M059J (cell line): ENCODE results near the gene CCDC85C. TPM values are rescaled to one million over a fixed set of nuclear protein-coding genes. Genes with fewer than 3 reads are reported as not detected.

ENCODE experiments used
- DNase-seq: peaks from one replicate; pipeline ENCODE4 v3.0.0-alpha.2; 2012; ENCODE audit warnings: low read depth
- total RNA-seq: library from RNA; depleted of rRNA; stranded (reverse); fragments of >200 nt; shearing (Covaris generic); gene quantifications from 2 replicates; pipeline ENCODE4 v1.2.3, GENCODE V29; 2014

The CCDC85C gene
- total RNA-seq, 1 experiment from 2014 or later = 16.2 TPM

DNA sequence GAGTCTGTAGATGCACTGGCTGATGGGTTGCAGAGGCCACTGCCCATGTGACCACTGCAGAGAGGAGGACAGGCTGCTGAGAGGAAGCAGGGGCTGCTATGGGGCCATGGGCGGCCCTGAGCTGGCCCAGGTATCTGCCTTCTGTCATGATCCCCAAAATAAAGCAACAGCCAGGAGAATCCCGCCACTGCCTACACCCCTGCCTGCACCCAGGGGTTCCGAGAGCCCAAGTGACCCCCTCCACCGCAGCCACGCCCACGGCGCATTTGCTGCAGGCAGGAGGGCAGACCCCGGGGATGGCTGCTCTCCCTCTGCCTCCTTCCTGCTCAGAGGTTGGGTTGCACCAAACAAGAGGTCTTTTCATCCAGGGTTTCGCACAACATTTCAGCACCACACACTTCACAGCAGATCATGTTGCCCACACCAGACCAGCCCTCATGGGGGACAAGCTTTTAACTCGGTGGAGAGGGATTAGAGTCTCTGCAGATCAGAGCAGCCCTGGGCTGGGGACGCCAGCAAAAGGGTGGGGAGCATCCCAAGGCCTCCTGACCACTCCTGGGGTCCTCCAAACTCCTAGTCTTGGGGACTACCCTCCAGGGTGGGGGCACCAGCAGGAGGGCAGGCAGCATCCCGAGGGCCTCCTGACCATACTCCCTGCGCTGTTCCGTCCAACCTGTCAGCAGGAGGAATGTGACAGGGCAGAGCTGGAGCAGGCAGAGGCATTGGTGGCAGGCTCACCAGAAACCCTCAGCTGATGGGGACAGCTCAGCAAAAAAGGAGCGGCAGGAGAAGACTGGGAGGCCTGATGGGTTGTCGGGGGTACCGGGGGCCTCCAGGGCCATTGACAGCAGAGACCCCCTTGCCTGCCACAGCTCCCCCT, 14.1 kb downstream of the CCDC85C start:
- DNase-seq = no peak

DNA sequence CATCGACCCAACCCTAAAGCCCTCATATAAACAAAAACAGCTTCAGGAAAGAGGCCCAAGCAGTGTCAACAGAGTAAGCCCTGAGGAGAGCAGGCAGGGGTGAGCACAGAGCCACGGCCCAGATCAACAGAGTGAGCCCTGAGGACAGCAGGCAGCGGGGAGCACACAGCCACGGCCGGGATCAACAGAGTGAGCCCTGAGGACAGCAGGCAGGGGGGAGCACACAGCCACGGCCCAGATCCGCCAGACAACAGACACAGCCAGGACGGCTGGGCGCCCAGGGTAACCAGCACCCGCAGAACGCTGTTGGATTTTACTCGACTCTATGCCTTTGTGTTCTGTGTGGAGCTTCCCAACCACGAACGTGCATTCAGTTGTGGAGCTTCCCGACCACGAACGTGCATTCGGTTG, 15.0 kb downstream of the CCDC85C start:
- no peak for DNase-seq

DNA sequence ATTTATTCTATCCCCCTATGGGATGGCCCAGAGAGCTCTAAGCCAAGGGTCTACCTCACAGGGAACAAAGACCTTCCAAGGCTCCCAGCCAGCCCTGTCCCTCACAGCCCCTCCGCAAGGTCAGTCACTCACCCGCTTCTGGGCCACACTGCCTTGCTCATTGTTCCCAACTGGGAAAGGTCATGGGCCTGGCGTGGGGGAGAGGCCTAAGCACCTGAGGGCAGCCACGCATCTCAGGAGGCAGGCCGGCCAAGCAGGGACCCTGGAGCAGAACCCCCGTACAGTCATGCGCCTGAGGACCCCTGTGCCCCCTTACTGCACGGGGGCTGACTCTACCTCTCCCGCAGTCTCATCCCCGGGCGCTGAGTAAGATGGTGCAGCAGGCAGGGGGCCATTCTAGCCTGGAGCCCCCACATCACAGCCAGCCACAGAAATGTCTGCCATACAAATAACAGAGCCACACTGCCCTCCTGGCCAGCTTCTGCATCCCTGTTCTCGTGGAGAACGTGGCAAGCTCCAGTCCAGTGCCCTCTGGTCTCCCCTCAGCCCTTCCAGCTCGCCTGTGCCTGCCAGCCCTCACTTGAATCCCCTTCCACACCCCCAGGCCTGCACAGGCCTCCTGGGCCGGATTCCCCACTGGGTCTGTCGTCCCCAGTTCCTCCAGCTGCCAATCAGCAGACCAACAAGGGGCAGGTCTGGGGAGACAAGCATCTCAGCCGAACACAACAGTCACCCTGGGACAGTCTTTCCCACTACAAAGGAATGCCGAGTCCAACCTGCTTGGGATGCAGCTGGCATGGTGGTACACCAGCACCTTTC, 16.3 kb downstream of the CCDC85C start:
- no peak for DNase-seq

DNA sequence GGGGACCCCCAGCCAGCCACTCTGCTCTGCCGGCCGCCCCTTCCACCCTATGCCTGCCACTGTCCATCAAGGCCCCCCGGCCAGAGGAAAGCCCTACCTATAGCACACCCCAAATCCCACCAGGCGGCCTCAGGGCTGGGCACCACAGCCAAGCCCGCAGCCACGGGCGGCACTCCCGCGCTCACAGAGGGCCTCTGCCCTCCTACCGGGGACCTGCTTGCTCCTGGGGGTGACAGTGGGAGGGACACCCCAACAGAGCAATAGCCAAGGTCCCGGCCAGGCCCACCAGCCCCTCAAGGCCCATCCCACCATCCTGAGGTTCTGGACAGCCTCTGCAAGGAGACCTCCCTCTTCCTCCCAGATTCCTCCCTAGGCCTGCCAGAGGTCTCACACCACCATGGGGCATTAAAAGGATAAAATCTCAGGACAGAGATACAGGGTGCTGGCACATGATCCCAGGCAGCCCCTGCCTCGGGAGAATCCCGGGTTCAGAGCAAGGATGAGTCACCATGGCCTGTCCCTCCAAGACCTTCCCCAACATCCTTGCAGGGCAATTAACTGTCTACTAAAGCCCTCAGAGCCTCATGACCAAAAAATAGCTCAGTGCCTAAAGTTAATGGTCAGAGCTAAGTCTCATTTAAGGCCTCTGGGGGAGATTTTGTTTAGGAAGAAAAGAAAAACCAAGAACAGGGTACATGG, 17.1 kb downstream of the CCDC85C start:
- peak; percentile 55 for DNase-seq

DNA sequence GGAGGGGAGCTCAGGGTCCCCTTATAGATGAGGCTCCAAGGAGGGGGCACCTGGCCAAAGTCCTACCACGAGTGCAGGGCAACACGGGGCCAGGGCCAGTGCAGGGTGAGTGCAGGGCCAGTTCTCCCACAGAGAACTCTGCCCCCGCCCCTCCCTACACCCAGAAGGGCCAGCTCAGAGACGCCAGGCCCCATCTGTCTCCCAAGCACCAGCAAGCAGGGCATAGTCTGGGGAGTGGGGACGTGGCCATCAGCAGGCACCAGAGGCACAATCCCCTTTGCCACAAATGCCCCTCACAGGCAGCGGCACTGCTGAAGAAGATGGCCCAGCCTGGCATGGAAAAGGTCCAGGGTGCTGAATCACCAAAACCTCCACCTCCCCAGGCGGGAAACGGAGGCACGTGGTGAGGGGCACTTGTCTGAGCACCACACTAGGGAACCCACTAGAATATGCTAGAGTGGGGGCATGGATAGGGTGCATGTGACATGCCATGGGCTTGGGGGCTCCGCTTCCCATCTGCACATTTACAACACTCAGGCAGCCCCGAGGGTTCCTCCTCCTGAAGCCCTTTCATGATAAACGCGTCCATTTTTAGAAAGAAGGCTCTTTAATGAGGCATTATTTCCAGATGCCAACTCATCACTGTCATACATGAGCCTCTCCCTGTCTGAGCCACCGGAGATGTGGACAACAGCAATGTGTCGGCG, 17.8 kb downstream of the CCDC85C start:
- DNase-seq = no peak

DNA sequence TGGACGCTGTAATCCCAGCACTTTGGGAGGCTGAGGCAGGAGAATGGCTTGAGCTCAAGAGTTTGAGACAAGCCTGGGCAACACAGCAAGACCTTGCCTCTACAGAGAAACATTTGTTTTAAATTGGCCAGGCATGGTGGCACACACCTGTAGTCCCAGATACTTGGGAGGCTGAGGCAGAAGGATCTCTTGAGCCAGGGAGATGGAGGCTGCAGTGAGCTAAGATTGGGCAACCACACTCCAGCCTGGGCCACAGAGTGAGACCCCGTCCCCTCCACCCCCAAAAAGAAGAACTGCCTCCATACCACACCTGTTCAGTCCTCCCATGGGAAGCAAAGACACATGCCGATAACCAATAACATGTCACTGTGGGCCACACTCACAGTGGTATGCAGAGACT, 19.2 kb downstream of the CCDC85C start:
- no peak for DNase-seq

DNA sequence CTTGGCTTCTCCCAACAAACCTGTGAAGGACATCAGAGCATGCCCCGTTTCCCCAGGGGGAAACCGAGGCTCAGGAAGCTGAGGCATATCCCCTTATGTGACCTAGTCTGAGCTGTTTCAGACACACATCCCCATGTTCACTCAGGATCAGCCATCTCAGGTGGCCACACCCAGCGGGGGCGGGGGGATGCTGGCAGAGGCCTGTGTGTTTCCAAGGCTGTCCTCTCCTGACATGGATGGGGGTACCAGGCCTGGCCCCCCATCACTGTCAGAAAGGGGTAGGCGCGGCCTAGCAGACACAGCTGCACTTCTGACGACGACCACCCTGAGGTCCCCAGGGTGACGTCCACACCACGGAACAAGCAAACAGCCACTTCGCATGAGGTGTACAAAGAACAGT, 22.1 kb downstream of the CCDC85C start:
- no peak for DNase-seq

DNA sequence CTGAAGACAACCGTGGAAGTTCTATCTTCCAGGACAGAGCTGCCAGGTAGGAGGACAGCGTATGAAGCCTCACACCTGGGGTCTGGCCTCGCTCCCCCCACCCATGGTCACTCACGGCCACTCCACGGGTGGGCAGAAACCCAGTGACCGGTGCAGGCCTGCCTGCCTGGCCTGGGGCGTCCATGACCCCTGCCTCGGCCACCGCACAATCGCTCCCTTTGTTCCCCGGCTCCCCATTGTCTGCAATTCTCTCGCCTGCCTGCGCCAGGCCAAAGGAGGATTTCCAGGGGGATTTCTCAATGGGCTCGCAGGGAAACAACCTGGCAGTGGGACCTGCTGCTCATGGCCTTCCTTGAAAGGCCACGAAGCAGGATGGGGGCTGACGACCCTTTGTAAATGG, 22.6 kb downstream of the CCDC85C start:
- DNase-seq = no peak

DNA sequence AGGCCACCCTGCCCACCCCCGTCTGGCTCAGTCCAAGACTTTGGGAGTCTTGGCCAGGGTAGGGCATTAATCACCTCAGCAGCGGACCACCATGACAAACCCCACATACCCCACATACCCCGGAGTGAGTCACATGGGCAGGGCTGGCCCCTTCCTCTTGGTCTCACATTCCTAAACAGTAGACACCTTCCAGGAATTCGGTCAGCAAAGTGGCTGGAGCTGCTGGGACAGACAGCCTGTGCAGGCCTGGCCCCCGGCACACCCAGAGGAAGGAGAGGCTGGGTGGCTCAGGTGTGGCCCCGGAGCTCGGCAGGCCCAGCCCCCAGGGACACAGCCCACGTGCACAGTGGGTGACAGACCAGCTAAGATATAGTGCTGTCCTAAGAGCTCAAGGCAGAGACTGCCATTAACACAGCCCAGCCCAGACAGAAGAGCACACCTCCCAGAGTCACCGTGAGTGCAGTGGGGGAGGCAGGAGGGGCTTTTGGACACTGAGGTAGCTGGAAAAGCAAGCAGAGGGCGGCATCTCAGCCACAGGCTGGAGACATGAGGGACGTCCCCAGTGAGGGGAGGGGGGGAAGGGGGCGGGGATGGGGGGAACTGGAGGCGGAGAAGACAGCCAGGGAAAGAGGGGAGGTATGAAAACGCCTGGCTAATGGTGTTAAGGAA, 24.0 kb downstream of the CCDC85C start:
- peak; percentile 80 for DNase-seq

DNA sequence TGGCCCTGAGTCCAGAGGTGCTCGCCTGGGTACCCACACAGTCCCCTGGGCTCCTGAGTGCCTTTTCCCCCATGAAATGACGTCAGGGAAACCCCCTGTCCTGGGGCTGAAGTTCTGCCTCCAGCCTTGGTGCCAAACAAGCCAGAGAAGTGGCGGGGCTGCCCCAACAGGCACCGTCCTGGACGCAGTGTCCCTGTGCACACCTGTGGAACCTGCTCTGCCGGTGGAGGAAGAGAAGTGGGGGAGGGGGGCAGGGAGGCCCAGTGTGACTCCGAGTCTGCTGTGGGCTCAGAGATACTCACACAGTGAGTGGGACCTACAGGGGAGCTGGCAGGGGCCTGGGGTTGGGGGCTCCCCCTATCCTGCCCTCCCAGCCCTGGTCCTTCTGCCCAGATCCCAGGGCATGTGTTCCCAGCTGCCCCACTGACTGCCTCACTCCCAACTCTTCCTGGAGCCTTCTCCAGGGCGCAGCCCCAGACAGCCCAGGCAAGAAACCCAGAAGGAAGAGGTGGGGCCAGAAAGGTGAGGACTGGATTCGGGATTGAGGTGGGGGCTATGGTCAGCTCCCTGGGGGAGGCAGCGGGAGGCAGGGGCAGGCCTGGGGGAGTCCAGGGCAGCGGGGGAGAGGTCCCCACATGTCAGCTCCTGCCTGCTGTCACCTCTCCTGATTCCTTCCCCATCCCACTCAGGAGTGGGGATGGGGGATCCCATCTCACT, 24.7 kb downstream of the CCDC85C start:
- DNase-seq = no peak

DNA sequence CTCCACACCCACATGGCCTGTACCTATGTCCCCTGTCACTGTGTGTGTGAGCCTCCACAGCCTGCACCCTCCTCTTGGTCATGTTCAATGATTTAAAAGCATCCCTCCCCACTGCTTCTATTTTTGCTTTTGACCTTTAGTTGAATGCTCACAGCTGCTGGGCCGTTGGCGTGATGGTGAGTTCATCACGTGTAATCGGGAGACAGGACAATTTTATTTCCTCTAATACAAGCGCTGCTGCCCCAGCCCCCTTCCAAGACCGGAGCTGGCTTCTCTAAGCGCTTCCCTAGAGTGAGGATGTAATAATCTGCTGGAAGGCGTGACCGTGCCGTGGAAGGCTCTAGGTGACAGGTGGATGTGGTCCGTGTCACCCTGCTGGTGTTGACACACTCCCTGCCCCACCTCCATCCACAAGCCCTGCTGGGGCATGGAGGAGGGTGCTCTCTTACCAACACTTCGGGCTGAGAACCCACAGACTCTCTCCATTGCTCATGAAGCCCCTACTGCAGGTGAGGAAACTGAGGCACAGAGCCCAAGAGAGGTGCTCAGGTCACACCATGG, 25.4 kb downstream of the CCDC85C start:
- no peak for DNase-seq

DNA sequence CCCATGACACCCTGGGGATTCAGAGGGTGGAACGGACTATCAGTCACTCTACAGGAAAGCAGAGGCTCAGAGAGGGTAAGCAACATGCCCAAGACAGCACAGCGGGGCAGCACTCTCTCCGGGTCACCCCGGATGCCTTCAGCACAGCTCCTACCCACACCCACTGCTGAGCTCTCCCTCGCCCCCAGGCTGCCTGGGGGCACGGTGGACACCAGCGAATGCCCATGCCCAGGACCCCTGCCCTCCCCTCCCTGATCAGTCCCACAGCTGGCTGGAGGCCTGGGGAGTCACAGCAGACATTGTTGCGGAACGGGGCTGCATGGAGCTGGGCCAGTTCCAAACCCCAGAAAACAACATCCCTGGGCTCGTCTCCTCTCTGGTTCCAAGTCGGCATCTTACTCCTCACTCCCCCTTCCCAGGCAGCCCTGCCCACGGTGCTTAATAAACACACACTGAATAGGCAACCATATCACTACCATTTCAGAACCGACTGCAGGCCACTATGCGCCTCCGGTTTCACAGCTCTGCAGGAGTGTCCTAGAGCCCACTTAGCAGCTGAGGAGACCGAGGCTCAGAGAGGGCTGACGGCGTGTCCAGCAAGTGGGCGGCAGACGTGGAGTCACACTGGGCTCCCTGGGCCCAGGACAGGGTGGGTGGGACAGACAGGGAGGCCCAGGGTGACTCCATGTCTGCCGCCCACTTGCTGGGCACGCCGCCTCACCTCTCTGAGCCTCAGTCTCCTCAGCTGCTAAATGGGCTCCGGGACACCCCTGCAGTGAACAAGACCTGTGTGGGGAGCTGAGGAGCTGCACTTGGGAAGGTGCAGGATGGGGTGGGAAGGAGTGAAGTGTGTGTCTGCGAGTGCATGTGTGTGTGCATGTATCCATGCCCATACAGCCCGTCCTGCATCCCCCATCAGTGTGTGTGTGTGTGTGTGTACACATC, 27.0 kb downstream of the CCDC85C start:
- no peak for DNase-seq

DNA sequence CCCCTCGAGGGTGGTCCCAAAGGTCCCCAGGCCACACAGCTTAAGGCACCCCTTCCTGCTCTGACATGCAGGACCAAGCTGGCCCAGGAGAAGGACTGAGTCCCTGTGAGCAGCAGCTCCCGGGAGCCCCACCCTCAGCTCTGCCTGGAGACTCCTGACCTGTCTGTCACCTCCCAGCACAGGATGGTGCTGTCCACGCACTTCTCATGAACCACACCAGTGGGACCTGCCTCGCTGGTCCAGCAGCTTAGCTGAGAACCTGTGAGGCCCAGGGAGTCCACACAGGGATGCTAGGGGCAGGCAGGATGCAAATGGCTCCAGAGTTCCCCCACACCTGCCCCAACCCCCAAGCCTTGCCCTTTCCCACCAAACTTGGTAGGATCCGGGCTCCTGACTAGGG, 27.7 kb downstream of the CCDC85C start:
- DNase-seq = peak; percentile 28

DNA sequence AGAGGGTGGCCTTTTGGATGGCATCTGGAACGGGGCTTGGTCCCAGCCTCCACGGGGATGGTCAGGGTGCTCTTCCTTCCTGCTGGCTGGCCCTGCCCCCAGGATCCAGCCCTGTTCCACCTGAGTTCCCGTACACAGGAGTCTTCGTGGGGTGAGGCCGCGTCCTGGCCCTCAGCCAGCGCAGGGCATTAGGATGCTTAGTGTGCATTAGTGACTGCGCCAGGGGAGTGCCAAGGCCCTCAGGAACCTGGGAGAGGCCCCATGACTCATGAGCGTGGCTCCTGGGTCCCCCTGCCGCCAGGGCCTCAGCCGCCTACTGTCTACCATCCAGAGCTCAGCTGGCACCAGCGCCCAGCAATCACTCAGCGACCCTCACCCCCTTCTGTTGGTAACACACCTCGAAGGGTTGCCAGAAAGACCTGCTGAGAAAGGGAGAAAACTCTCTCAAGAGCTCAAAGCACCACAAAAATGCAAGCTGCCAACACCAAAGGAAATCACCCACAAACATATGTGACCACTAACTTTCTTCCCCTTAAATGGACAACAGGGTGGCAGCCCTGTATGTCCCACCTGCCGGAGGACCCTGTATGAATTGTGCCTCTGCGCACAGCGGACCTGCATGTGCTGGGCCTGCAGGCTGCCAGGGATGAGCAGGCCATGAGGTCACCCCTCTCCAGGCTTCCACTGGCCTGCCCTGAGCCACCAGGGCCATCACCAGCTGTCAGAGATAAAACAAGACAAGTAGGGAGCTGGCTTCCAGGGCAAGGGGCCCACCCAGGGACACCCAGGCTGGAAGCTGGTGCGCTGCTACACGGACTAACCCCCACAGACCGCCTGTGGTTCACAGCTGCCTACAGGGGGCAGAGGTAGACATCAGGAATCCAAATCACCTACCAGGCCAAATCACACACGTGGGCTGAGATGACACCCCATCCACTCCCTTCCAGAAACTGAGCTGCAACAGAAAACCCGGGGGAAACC, 28.7 kb downstream of the CCDC85C start:
- DNase-seq = peak; percentile 80

DNA sequence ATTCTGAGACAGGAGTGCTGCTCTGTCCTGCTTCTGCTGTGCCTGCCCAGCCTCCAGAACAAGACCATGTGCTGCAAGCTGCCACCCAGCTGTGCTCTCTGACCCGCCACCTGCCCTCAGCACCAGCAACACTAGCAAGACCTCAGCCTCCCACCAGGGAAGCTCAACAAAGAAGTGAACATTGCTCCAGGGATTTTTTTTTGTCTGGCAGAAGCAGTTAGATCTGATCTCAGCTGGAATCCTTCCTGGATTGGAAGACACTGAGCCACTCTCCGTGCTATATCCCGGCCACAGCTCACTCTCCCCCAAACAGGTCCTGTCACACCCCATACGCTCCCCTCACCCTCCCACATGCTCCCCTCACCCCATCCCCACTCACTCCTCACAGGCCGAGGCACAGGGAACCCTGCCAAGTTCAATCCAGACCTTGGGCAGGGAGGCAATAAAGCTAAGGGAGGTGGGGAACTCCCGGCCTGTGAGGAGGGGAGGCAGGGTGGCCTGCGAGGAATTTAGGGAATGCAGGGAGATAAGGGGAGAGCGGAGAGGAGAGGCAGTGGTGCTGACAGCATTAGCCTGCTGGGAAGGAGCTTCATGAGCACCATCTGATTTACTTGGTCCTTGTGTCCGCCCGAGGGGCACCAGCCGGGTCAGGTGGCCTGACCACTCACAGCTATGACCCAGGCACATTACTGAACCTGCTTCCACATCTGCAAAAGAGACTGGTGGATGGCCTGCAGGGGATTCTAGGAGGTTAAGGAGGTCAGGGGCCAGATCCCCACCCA, 29.7 kb downstream of the CCDC85C start:
- DNase-seq = peak; percentile 80

DNA sequence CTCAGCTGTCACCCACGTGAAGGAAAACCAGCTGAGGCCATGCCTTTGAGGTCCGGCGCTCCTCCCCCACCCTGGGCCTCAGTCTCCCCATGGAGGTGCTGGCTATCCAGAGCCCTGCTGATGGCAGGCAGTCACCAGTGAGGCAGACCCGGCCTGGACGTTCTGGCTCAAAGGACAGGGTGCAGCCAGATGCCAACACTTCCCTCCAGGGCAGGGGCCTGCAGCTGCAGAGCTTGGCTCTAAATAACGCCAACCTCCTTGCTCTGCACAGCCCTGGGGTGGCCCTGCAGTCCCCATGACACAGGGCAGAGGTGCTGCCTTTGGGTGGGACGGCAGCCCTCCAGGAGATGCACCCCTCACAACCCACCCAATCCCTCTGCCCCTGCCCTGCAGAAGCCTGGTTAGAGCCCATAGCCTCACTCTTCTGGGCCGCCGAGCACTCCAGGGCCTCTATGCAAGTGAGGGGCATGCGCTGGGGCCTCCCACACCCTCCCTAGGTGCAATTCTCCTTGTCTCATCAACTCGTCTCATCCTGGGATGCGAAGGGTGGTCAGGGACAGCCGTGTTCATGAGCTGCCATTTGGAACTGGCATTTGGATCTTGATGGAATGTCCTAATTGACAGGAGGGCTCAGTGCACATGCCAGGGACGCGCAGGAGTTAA, 30.4 kb downstream of the CCDC85C start:
- no peak for DNase-seq

DNA sequence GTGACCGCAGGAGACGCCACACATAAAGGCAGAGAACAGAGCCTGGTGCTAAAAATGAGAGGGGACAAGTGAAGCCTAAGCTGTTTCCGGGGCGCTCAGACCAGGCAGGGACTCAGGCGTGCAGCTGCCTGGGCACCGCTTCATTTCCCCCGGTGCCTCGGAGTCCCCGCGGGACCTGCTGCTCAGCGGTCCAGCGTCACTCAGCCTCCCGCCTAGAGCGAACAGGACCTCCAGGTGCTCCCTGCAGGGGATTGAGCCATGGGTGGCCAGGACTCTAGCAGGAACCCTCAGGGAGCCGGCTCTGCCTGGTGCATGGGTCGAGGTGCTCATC, 31.0 kb downstream of the CCDC85C start:
- DNase-seq = no peak
